GM21825 (cell line): Measurements from ENCODE around the gene KNDC1.
"Not testable (repeated sequence)": the region's sequence is repeated elsewhere in the genome, so short reads cannot be mapped to it uniquely, and the experiment has no call there.

Experiments
- ATAC-seq: cut with Tn5 transposase; IDR thresholded peaks from one replicate; pipeline ENCODE4 v1.9.1; 2021; ENCODE audit warnings: mild to moderate bottlenecking, moderate library complexity; ENCODE audit not compliant: unreplicated experiment

The KNDC1 gene, protein sequence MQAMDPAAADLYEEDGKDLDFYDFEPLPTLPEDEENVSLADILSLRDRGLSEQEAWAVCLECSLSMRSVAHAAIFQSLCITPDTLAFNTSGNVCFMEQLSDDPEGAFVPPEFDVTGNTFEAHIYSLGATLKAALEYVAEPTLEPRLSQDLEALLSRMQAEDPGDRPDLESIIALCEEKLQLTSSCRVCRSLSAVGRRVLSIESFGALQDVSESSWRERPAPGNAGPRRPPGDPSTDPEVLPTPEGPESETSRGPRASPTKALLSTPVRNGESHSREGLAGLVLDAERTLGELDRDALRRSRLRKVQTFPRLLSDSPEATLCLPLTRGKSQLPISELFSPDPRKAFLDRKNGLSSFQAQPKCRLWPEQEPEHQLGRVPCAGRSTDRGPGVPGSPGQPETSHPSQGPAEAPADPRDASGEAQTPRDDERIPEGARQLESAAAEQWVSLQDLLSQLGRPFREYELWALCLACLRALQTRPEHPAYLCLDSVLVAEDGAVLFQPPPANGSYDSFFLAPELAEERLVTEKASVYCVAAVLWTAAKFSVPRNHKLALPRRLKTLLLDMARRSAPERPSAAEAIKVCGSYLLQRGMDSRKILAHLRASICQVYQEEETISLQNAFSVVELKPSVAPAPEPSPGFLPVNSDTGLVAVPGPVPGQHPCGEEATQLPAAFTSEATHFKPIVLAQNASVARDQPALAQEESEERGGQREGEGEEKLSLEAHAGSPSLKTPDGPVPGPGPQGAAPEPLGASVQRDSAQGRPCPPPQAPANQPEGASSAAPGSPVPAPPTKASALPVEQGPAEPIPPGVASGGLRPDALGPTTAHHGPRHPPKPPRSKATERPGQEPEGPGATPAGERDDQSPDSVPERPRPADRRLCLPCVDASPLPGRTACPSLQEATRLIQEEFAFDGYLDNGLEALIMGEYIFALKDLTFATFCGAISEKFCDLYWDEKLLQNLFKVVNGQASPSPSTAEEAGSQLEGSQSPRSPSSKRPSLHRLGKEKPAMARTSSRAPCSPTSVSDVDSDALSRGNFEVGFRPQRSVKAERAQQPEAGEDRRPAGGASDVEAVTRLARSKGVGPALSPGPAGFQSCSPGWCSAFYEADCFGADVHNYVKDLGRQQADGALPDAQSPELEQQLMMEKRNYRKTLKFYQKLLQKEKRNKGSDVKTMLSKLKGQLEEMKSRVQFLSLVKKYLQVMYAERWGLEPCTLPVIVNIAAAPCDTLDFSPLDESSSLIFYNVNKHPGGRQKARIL (N-terminal part only)

DNA sequence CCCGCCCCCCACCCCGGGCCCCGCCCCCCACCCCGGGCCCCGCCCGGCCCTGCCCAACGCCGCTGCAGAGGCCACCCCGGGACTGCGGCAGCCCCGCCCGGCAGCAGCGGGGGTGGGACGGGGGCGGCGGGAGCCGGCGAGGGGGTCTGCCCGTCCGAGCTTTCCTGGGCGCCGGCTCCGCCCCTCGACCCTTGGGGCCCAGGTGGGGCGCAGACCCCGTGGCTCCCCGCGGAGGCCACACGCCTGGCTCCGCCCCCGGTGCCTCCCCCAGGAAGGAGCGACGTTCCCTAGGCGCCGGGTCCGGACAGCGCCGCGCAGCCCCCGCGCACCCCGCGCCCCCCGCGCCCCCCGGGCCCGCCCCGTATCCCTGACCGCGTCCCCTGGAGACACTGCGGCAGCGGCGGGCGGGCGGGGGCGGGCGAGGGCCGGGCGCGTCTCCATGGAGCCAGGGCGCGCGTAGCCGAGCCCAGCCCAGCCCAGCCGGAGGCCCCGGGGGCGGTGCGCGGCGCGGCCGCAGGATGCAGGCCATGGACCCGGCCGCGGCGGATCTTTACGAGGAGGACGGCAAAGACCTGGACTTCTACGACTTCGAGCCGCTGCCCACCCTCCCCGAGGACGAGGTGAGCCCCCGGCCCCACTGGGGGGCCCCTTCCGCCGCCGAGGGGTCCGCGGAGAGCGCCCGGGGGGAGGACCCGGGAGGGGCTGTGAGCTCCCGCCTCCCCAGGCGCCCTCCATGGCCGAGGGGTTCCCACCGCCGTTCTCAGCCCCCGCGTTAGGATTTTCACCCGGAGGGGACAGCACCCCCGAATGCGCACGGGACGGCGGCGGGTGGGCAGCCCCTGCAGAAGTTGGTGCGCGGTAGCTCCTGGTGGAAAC lies at the start of gene KNDC1:
Gene KNDC1, plus strand, starts transcription at position 270 of the 876 bp plus-strand sequence. Its CDS starts 249 bp downstream, at position 519.
- ATAC-seq: no peak

GRCh38 chr10:133110609-133111275 lies 49.3 kb upstream of the KNDC1 start:
- no peak for ATAC-seq

GRCh38 chr10:133111640-133112039 lies 48.4 kb upstream of the KNDC1 start:
- ATAC-seq: not testable (repeated sequence)

DNA sequence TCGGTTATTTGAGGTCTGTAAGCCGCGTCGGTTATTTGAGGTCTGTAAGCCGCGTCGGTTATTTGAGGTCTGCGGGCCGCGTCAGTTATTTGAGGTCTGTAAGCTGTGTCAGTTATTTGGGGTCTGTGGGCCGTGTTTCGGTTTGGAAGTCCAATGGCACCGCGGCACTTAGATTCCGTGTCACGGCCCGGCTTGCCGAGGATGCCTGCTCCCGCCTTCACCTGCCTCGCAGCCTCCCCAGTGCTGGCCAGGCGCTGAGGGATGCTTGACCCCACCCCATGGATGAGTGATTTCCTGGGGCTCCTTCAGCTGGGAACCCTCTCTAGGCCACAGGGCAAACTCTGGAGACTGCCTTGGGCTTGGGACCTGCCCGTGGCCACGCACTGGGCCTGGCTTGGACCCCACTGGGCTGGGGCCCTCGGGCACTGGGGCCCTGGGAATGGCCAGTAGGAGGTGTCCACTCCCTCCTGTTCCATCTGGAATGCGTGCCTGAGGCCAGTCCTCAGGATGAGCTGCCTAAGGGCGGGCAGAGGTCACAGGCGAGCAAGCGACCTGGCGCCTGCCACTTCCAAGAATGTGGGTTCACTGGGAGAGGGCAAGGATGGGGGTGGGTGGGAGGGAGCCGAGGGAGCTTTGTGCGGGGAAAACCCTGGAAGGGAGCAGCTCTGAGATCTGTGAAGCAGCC lies 46.7 kb upstream of the KNDC1 start:
- no peak for ATAC-seq

DNA sequence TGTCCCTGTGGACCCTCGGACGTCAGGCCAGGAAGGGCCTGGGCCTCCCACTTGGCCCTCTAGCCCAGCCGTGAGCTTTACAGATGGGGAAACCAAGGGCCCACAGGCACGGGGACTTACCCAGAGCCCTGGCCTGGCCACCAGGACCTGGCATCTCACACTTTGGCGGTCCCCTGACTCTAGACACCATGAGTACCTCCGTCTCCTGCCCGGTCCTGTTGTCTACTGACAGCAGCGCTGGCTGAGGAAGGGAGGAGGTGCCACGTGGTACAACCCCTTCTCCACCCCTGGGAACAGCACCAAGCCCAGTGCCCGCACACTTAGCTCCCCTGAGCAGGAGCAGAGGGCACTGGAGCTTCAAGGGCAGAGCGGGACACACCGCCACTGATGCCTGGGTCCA lies 46.2 kb upstream of the KNDC1 start:
- ATAC-seq: no peak

DNA sequence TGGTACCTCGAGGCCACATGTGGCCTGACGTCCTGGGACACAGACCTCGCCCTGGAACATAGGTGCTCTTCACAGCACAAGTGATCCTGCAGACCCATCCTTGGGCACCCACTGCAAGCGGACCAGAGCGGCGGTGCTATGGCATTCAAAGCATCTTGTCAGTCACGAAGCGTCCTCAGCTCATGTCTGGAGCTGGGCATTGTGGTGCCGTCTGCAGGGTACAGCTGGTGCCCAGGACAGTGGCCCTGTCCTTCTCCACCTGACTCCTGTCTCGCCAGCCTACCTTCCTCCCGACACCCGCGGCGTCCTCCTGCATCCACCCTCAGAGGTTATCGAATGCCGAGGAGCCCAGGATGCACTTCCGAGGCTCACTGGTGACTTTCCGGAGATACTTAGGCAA lies 45.8 kb upstream of the KNDC1 start:
- ATAC-seq: no peak

- no peak for ATAC-seq
These were observed 45.1 kb upstream of the KNDC1 start for GRCh38 chr10:133114726-133115452.

- no peak for ATAC-seq
These were observed 44.6 kb upstream of the KNDC1 start for GRCh38 chr10:133115453-133115842.

- ATAC-seq: no peak
These were observed 44.0 kb upstream of the KNDC1 start for GRCh38 chr10:133115976-133116375.

- ATAC-seq: no peak
These were observed 43.6 kb upstream of the KNDC1 start for GRCh38 chr10:133116455-133116854.

DNA sequence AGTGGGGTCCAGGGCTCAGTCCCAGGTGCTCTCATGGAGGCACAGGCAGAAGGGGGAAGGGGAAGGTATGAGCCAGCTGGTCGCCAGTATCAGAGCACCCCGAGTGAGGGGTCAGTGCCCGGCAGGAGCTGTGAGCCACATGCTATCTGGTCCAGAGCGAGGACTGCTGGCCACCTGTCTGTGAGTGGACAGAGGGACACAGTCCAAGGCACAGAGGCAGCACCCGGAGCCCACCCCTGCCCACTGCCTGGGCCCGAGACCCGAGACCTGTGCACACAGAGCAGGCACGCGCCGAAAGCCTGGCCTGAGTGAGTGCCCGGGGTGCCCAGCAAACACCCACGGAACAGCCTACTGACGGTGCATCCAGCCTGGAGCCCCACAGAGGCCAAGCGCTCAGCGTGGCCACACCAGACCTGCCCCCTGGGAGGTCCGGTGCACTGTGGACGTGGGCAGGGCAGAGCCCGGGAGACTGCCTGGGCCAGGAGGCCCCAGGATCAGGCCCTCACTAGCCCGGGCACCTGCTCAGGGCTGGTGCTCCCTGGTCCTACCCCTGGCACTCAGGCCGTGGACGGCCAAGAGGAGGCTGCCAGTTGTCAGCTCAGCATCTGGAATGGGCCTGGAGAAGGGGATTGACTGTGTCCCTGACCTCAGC lies 42.9 kb upstream of the KNDC1 start:
- ATAC-seq: no peak

DNA sequence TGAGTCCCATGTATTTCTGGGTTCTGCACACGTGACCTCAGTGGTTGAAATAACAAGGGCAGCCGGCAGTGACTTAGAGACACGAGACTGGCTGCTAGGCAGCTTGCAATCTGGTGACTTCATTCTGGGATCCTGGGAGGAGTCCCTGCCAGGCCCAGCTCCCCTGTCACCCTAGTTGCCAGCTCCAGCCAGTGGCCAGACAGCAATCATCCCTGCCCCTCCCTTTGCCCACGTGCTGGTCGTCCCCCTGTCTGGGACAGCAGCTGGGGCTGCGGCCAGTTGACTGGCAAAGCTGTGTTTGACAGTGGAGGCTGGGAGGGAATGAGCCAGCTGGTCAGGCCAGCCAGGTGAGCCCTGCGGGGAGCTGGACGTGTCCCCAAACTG lies 42.3 kb upstream of the KNDC1 start:
- no peak for ATAC-seq

GRCh38 chr10:133121479-133121878 lies 38.5 kb upstream of the KNDC1 start:
- no peak for ATAC-seq

GRCh38 chr10:133122171-133122935 lies 37.7 kb upstream of the KNDC1 start:
- ATAC-seq: no peak

GRCh38 chr10:133123050-133123745 lies 36.8 kb upstream of the KNDC1 start:
- ATAC-seq: no peak

- ATAC-seq: no peak
These were observed 36.2 kb upstream of the KNDC1 start for GRCh38 chr10:133123746-133124356.
